Testis (tissue), 2 donors: ENCODE results near the gene ZNF705A.
"Not testable (repeated sequence)": the region's sequence is repeated elsewhere in the genome, so short reads cannot be mapped to it uniquely, and the experiment has no call there.

ENCODE experiments used
- POLR2A ChIP-seq: fragments of 450-650 bp; IDR thresholded peaks from one replicate; pipeline ENCODE4 v1.6.1; 2017; ENCODE audit warnings: antibody characterized with exemption, mild to moderate bottlenecking, moderate library complexity
- TF ChIP-seq, protein P1 (sequence below), 3 experiments: fragments of 450-650 bp in 2 of 3; fragments of 200-600 bp in 1 of 3; sonication (generic) in 1 of 3; IDR thresholded peaks; one replicate each; pipeline ENCODE4 v1.5.1; 2016 to 2019; ENCODE audit warnings: antibody characterized with exemption in 3 of 3, mild to moderate bottlenecking in 2 of 3, moderate library complexity in 1 of 3

GRCh38 chr12:8113117-8113516 lies 43.7 kb upstream of the ZNF705A start:
- TF ChIP-seq POLR2A = not testable (repeated sequence)
- TF ChIP-seq, protein P1, sequence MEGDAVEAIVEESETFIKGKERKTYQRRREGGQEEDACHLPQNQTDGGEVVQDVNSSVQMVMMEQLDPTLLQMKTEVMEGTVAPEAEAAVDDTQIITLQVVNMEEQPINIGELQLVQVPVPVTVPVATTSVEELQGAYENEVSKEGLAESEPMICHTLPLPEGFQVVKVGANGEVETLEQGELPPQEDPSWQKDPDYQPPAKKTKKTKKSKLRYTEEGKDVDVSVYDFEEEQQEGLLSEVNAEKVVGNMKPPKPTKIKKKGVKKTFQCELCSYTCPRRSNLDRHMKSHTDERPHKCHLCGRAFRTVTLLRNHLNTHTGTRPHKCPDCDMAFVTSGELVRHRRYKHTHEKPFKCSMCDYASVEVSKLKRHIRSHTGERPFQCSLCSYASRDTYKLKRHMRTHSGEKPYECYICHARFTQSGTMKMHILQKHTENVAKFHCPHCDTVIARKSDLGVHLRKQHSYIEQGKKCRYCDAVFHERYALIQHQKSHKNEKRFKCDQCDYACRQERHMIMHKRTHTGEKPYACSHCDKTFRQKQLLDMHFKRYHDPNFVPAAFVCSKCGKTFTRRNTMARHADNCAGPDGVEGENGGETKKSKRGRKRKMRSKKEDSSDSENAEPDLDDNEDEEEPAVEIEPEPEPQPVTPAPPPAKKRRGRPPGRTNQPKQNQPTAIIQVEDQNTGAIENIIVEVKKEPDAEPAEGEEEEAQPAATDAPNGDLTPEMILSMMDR (IDR thresholded peaks at IDR 0.05) = not testable (repeated sequence)
